ENCODE measurements around the gene EMC1. TPM values are rescaled to one million over a fixed set of nuclear protein-coding genes. Genes with fewer than 3 reads are reported as not detected.
"Not testable (repeated sequence)": the region's sequence is repeated elsewhere in the genome, so short reads cannot be mapped to it uniquely, and the experiment has no call there.

EMC1 gene
- total RNA-seq, 2 donors from 2014 or later = 39.3 to 63.0 TPM

- no peaks in the 10 kb centered on the region for H3K27me3 ChIP-seq (replicated peaks; ENCODE audit: insufficient read depth)
- no peaks in the 10 kb centered on the region for H3K9me3 ChIP-seq
- TF ChIP-seq CTCF (IDR thresholded peaks at IDR 0.05) = no peak
- no peak overlapping the region for H3K4me3 ChIP-seq
- no peak overlapping the region for H3K27ac ChIP-seq
- DNase-seq (ENCODE audit: low spot score) (no peak), ATAC-seq (ENCODE audit: insufficient number of reproducible peaks, low FRiP score, low read depth) (no peak)
- no peaks in the 10 kb centered on the region for H3K36me3 ChIP-seq
- no peaks in the 10 kb centered on the region for H3K4me1 ChIP-seq (ENCODE audit: control insufficient read depth in 1 of 2, low read depth in 2 of 2)
Observed at GRCh38 chr1:19273106-19273843, 22.0 kb upstream of the EMC1 start.

GRCh38 chr1:19272064-19272463, 20.7 kb upstream of the EMC1 start:
- Histone ChIP-seq H3K9me3 (no peaks in the 10 kb centered on the region), H3K4me3 (no peak overlapping the region), H3K27me3 (replicated peaks; ENCODE audit: insufficient read depth) (no peaks in the 10 kb centered on the region), H3K36me3 (no peaks in the 10 kb centered on the region), H3K27ac (no peak overlapping the region), H3K4me1 (ENCODE audit: control insufficient read depth in 1 of 2, low read depth in 2 of 2) (no peaks in the 10 kb centered on the region)
- no peak for DNase-seq (ENCODE audit: low spot score)
- no peak for TF ChIP-seq CTCF (IDR thresholded peaks at IDR 0.05)
- no peak for ATAC-seq (ENCODE audit: insufficient number of reproducible peaks, low FRiP score, low read depth)

GRCh38 chr1:19270343-19270730, 19.0 kb upstream of the EMC1 start:
- not testable (repeated sequence) for ATAC-seq (ENCODE audit: insufficient number of reproducible peaks, low FRiP score, low read depth)

DNA sequence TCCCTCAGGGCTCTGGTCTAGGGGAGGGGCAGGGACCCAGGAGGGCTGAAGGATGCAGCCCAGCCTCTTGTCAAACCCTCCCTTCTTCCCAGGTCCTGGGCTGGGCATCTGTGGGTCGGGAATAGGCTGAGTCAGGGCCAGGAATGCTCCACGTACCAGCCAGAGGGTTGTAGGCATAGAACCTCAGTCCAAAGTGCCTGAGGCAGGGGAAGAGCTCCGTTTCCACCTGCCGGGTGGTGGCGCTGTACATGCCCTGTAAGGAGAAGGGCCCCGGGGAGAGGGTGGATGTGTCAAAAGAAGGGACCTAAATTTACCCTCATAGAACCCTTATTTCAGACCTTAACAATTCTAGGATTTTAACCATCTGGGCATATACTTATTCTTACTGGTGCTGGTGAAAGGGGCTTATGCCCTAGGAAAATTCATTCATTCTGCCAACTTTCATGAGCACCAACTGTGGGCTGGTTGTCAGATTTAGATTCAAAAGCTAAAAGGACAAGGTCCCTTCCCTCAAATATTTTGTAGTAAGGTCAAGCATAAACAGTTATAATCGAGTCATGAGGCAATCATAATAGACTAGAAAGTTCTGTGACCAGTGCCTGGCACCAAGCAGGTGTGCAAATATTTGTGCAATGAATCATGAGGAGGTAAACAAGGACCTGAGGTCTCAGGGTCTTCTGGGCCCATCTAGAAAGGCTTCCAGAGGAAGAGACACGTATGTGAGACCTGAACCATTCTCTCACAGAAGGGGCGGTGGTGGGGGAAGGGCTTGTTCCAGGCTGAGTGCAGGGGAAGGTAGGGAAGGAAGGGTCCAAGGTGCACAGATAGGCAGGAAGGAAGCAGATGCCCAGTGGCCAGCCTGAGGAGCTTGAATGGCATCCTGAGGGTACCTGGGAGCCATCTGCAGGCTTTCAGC, 18.4 kb upstream of the EMC1 start:
- H3K27ac ChIP-seq; H3K4me3 ChIP-seq; H3K36me3 ChIP-seq; DNase-seq (ENCODE audit: low spot score); H3K9me3 ChIP-seq; H3K4me1 ChIP-seq (ENCODE audit: control insufficient read depth in 1 of 2, low read depth in 2 of 2); H3K27me3 ChIP-seq (replicated peaks; ENCODE audit: insufficient read depth); ATAC-seq (ENCODE audit: insufficient number of reproducible peaks, low FRiP score, low read depth): not testable (repeated sequence)

More at GRCh38 chr1:19270343-19270730, 19.0 kb upstream of the EMC1 start:
- H3K9me3 ChIP-seq; H3K36me3 ChIP-seq; H3K27ac ChIP-seq; H3K4me1 ChIP-seq (ENCODE audit: control insufficient read depth in 1 of 2, low read depth in 2 of 2); H3K27me3 ChIP-seq (replicated peaks; ENCODE audit: insufficient read depth); DNase-seq (ENCODE audit: low spot score); H3K4me3 ChIP-seq: not testable (repeated sequence)

DNA sequence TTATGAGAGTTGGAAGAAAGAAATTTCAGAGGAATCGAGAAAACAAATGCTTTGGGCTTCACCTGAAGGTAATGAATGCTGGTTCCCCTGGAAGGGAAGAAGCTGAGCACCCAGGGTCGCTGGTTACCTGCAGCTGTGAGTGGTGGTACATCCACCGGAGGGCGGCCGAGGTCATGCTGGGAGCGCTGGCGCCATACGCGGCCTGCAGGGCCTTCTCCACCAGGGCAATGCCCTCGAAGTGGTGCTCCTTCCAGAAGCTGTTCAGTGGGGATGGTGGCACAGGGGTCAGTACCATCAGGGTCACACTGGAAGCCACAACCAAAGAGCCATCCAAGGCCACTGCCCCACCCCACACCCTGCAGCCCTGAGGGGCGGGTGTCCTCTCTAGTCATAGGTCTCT, 17.1 kb upstream of the EMC1 start:
- DNase-seq (ENCODE audit: low spot score) (no peak), ATAC-seq (ENCODE audit: insufficient number of reproducible peaks, low FRiP score, low read depth) (no peak)
- Histone ChIP-seq H3K4me1 (ENCODE audit: control insufficient read depth in 1 of 2, low read depth in 2 of 2) (no peaks in the 10 kb centered on the region), H3K27me3 (replicated peaks; ENCODE audit: insufficient read depth) (no peaks in the 10 kb centered on the region), H3K4me3 (no peak overlapping the region), H3K36me3 (no peaks in the 10 kb centered on the region), H3K27ac (no peak overlapping the region), H3K9me3 (no peaks in the 10 kb centered on the region)
- TF ChIP-seq CTCF (IDR thresholded peaks at IDR 0.05) = no peak

- TF ChIP-seq CTCF (IDR thresholded peaks at IDR 0.05) = no peak
- no peak for ATAC-seq (ENCODE audit: insufficient number of reproducible peaks, low FRiP score, low read depth)
Observed at GRCh38 chr1:19262744-19263143, 11.4 kb upstream of the EMC1 start.

More at GRCh38 chr1:19262744-19263143, 11.4 kb upstream of the EMC1 start:
- Histone ChIP-seq H3K4me3 (no peak overlapping the region), H3K27me3 (replicated peaks; ENCODE audit: insufficient read depth) (no peaks in the 10 kb centered on the region), H3K9me3 (no peaks in the 10 kb centered on the region), H3K36me3 (peaks cover 21% of the 10 kb centered on the region), H3K4me1 (ENCODE audit: control insufficient read depth in 1 of 2, low read depth in 2 of 2) (no peaks in the 10 kb centered on the region), H3K27ac (no peak overlapping the region)
- DNase-seq (ENCODE audit: low spot score) = no peak
